OCI-LY3 (cell line): ENCODE results near the gene PSMD11.
"Not testable (repeated sequence)": the region's sequence is repeated elsewhere in the genome, so short reads cannot be mapped to it uniquely, and the experiment has no call there.

Experiments used
- H2AFZ ChIP-seq: fragments of 200-600, 300-600 bp; shearing (Covaris generic); 2 replicates; pipeline ENCODE4 v1.6.0; 2014; ENCODE audit warnings: antibody characterized with exemption, low read depth, low read length
- H3K27ac ChIP-seq: fragments of 200-600, 300-600 bp; sonication (generic); 2 replicates; pipeline ENCODE4 v1.5.1; 2014; ENCODE audit warnings: mild to moderate bottlenecking, low read length, moderate library complexity, mixed read lengths
- H3K27me3 ChIP-seq: fragments of 200-600, 300-600 bp; sonication (generic); 2 replicates; pipeline ENCODE4 v1.6.1; 2014; ENCODE audit warnings: low read depth, low read length, mixed read lengths
- H3K36me3 ChIP-seq: fragments of 200-600, 300-600 bp; sonication (generic); replicated peaks from 2 replicates; pipeline ENCODE3; 2014; ENCODE audit warnings: low read depth, low read length, mixed read lengths
- H3K4me1 ChIP-seq: fragments of 300-600, 200-600 bp; sonication (generic); 2 replicates; pipeline ENCODE4 v1.6.1; 2014; ENCODE audit warnings: low read length, mixed read lengths
- H3K4me2 ChIP-seq: fragments of 200-600, 300-600 bp; sonication (generic); 2 replicates; pipeline ENCODE4 v1.6.1; 2014; ENCODE audit warnings: low read length, mixed read lengths
- H3K4me3 ChIP-seq: fragments of 300-600, 200-600 bp; sonication (generic); 2 replicates; pipeline ENCODE4 v1.5.1; 2014; ENCODE audit warnings: antibody characterized with exemption, mild to moderate bottlenecking, low read length, moderate library complexity
- H3K79me2 ChIP-seq: fragments of 300-600, 200-600 bp; shearing (Covaris generic); 2 replicates; pipeline ENCODE4 v1.6.1; 2014; ENCODE audit warnings: mild to moderate bottlenecking, low read length, mixed read lengths
- H3K9ac ChIP-seq: fragments of 300-600, 200-600 bp; shearing (Covaris generic); 2 replicates; pipeline ENCODE4 v1.6.0; 2014; ENCODE audit warnings: mild to moderate bottlenecking, low read length, moderate library complexity
- H3K9me3 ChIP-seq: fragments of 200-600, 300-600 bp; shearing (Covaris generic); 2 replicates; pipeline ENCODE4 v1.6.1; 2014; ENCODE audit warnings: low read length, mixed read lengths; ENCODE audit not compliant: insufficient read depth
- H4K20me1 ChIP-seq: fragments of 200-600, 300-600 bp; sonication (generic); 2 replicates; pipeline ENCODE4 v1.6.1; 2016; ENCODE audit warnings: low read length, mixed read lengths; ENCODE audit not compliant: insufficient read depth
- EZH2phosphoT487 ChIP-seq: fragments of 200-600 bp; shearing (Covaris generic); IDR thresholded peaks from 2 replicates; pipeline ENCODE4 v1.6.1; 2018; ENCODE audit warnings: antibody characterized with exemption, mixed run types, low read depth
- TF ChIP-seq, protein P1 (sequence below): fragments of 200-600, 300-600 bp; sonication (generic); IDR thresholded peaks from 2 replicates; pipeline ENCODE4 v1.5.1; 2014; ENCODE audit warnings: antibody characterized with exemption, low read length, low read depth

Gene PSMD11

DNA sequence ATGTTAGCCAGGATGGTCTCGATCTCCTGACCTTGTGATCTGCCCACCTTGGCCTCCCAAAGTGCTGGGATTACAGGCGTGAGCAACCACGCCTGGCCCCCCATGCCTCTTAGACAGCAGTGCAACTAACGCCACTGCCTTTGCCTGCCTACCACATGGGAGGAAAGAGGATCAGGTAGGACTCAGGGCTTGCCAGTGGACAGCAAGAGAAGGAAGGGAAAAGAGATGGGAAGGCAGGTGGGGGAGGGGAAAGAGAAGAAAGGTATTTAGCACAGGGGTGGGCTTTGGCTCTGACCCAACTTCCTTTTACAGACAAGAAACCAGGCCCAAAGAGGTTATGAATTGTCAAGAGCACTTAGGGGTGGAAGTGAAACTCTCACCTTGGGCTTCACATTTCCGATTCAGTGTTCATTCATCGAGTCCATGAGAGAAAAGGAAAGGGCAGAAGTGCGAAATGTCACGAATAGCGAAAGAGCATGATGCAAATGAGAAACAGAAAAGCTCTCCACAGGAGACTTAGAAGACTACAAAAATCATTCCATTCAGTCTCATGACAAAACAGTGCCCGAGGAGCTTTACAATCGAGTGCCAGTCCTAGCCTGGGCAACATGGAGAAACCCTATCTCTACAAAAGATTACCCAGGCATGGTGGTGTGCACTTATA lies 78.8 kb downstream of the PSMD11 start:
- no peaks in the 10 kb centered on the region for H3K79me2 ChIP-seq
- no peak overlapping the region for H2AFZ ChIP-seq
- H3K36me3 ChIP-seq: peaks cover 12% of the 10 kb centered on the region
- peak overlapping the region; percentile 92 for H3K27ac ChIP-seq
- TF ChIP-seq, protein P1, sequence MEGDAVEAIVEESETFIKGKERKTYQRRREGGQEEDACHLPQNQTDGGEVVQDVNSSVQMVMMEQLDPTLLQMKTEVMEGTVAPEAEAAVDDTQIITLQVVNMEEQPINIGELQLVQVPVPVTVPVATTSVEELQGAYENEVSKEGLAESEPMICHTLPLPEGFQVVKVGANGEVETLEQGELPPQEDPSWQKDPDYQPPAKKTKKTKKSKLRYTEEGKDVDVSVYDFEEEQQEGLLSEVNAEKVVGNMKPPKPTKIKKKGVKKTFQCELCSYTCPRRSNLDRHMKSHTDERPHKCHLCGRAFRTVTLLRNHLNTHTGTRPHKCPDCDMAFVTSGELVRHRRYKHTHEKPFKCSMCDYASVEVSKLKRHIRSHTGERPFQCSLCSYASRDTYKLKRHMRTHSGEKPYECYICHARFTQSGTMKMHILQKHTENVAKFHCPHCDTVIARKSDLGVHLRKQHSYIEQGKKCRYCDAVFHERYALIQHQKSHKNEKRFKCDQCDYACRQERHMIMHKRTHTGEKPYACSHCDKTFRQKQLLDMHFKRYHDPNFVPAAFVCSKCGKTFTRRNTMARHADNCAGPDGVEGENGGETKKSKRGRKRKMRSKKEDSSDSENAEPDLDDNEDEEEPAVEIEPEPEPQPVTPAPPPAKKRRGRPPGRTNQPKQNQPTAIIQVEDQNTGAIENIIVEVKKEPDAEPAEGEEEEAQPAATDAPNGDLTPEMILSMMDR: no peak
- peak; percentile 93 for TF ChIP-seq EZH2phosphoT487
- peaks cover 61% of the 10 kb centered on the region for H3K4me1 ChIP-seq
- peaks cover 48% of the 10 kb centered on the region for H4K20me1 ChIP-seq
- peaks cover 56% of the 10 kb centered on the region for H3K27me3 ChIP-seq
- peak overlapping the region; percentile 60 for H3K9ac ChIP-seq
- peak overlapping the region; percentile 73 for H3K4me3 ChIP-seq
- H3K4me2 ChIP-seq: peak overlapping the region; percentile 98
- H3K9me3 ChIP-seq: no peaks in the 10 kb centered on the region

- peaks cover 48% of the 10 kb centered on the region for H3K27me3 ChIP-seq
- no peak for TF ChIP-seq EZH2phosphoT487
- TF ChIP-seq, protein P1: no peak
- H3K4me1 ChIP-seq: peaks cover 58% of the 10 kb centered on the region
- H3K36me3 ChIP-seq: peaks cover 12% of the 10 kb centered on the region
- peak overlapping the region; percentile 73 for H3K4me3 ChIP-seq
- no peaks in the 10 kb centered on the region for H3K79me2 ChIP-seq
- peaks cover 39% of the 10 kb centered on the region for H4K20me1 ChIP-seq
- H2AFZ ChIP-seq: no peak overlapping the region
- H3K9me3 ChIP-seq: no peaks in the 10 kb centered on the region
- peak overlapping the region; percentile 92 for H3K27ac ChIP-seq
- peak overlapping the region; percentile 60 for H3K9ac ChIP-seq
- peak overlapping the region; percentile 98 for H3K4me2 ChIP-seq
These were observed 79.7 kb downstream of the PSMD11 start for GRCh38 chr17:32523827-32524552.

DNA sequence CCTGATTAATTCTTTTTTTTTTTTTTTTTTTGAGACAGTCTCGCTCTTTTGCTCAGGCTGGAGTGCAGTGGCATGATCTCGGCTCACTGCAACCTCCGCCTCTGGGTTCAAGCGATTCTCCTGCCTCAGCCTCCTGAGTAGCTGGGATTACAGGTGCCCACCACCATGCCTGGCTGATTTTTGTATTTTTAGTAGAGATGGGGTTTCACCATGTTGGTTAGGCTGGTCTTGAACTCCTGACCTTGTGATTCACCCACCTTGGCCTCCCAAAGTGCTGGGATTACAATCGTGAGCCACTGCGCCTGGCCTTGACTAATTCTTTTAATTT lies 80.2 kb downstream of the PSMD11 start:
- not testable (repeated sequence) for H3K79me2 ChIP-seq, H2AFZ ChIP-seq, H3K9me3 ChIP-seq
- Histone ChIP-seq H3K4me1 (peaks cover 55% of the 10 kb centered on the region), H4K20me1 (peaks cover 37% of the 10 kb centered on the region), H3K27me3 (peaks cover 45% of the 10 kb centered on the region), H3K9ac (peak overlapping the region; percentile 2; the same call in 1 of the 2 replicates), H3K4me2 (peak overlapping the region; percentile 98), H3K4me3 (peak overlapping the region; percentile 73), H3K27ac (peak overlapping the region; percentile 92), H3K36me3 (peaks cover 12% of the 10 kb centered on the region)

DNA sequence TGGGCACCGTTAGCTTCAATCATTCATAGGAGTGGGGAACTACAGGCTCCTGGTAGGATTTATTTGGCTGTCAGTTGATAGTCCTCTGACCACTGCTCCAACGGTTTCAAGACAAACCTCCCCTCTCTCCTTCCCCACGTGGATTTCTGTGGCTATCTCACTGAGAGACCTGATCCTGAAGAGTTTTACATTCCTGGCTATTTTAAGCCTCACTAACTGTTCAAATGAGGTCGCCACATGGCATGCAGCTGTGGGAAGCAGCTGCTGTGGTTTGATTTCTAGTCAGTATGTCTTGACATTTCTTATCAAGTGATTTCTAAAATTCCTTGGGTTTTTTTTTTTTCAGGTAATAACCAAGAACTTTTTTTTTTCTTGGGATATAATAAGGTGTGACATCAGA lies 80.8 kb downstream of the PSMD11 start:
- H3K9me3 ChIP-seq: no peaks in the 10 kb centered on the region
- H3K27me3 ChIP-seq: peaks cover 38% of the 10 kb centered on the region
- no peak overlapping the region for H3K4me3 ChIP-seq
- H3K4me2 ChIP-seq: peak overlapping the region; percentile 98
- H2AFZ ChIP-seq: no peak overlapping the region
- no peaks in the 10 kb centered on the region for H3K79me2 ChIP-seq
- no peak overlapping the region for H3K9ac ChIP-seq
- TF ChIP-seq, protein P1: no peak
- no peak for TF ChIP-seq EZH2phosphoT487
- H3K4me1 ChIP-seq: peaks cover 49% of the 10 kb centered on the region
- peaks cover 34% of the 10 kb centered on the region for H4K20me1 ChIP-seq
- peaks cover 12% of the 10 kb centered on the region for H3K36me3 ChIP-seq
- no peak overlapping the region for H3K27ac ChIP-seq
